ENCODE results near the gene CEP55.

DNA sequence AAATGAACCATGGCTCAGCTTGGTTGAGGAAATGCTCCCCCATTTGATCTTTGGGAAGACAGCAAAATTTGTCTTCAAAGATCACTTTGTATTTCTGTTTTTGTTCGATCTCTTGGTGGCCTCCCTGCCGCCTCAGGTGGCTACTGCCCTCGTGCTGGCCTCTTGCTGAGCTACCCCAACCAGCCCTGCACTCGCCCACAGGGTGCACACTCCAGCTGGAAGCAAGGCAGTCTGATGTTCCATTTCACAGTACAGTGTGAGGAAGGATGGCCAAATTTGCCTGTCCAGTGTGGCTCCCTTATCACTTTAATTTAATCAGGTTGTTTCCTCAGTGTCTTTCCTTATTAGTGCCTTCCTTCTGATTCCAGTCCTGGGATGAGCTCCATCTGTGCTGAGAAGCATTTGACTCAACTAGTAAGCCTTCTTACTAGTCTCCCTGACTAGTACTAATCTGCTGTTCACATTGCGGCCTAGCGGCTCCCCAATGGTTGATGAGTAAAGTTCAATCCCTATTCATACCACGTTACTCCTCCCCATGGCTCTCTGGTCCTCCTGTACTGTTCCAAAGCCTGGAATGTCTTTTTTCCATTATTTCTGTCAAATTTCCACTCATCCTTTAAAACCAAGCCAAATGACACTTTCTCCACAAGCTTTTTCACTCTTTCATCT lies 22.5 kb upstream of the CEP55 start:
- no peak for TF ChIP-seq EZH2 (IDR thresholded peaks at IDR 0.05; ENCODE audit: low read length, missing control alignments)
- no peak for TF ChIP-seq CTCF (conservative IDR thresholded peaks at IDR 0.05 in 1 of 2, IDR thresholded peaks at IDR 0.05 in 1 of 2; ENCODE audit: low read depth in 1 of 2, low read length in 2 of 2)
